Dendritic cell treated with granulocyte-macrophage colony-stimulating factor and Interleukin-4, amounts not matched to agents 40 ng/mL and 50 ng/mL, for 4 days (primary cell): ENCODE data around the gene MRPS16.

Experiments
- H3K27ac Mint-ChIP-seq: one replicate; pipeline ENCODE4 v1.8.0; 2022; ENCODE audit warnings: mild to moderate bottlenecking, mixed read lengths
- H3K27me3 Mint-ChIP-seq: one replicate; pipeline ENCODE4 v1.8.0; 2022; ENCODE audit warnings: mild to moderate bottlenecking, mixed read lengths
- H3K36me3 Mint-ChIP-seq: one replicate; pipeline ENCODE4 v1.8.0; 2022; ENCODE audit warnings: low read depth, mixed read lengths
- H3K4me1 Mint-ChIP-seq: one replicate; pipeline ENCODE4 v1.8.0; 2022; ENCODE audit warnings: low read depth, mixed read lengths
- H3K4me3 Mint-ChIP-seq: one replicate; pipeline ENCODE4 v1.8.0; 2022; ENCODE audit warnings: mild to moderate bottlenecking, moderate library complexity, mixed read lengths
- H3K9me3 Mint-ChIP-seq: one replicate; pipeline ENCODE4 v1.8.0; 2022; ENCODE audit warnings: mixed read lengths
- intact Hi-C: fragments of 100-400 bp; cut with micrococcal nuclease; formaldehyde crosslinking; loops from one replicate; pipeline ENCODE4 v1.15.0; 2022

The MRPS16 gene

GRCh38 chr10:73205081-73205480 lies 47.4 kb downstream of the MRPS16 start:
- Mint-ChIP-seq H3K9me3 (no peaks in the 10 kb centered on the region), H3K4me3 (no peak overlapping the region), H3K36me3 (peaks cover 38% of the 10 kb centered on the region), H3K4me1 (peaks cover 9% of the 10 kb centered on the region), H3K27ac (no peak overlapping the region), H3K27me3 (no peaks in the 10 kb centered on the region)
- intact Hi-C loops: no loop called here
